Subcutaneous adipose tissue (tissue), 4 donors: ENCODE measurements around the gene VENTX. TPM values are rescaled to one million over a fixed set of nuclear protein-coding genes. Genes with fewer than 3 reads are reported as not detected.

Experiments used
- CTCF ChIP-seq: fragments of 450-650 bp; IDR thresholded peaks from one replicate; pipeline ENCODE4 v1.5.1; 2016; ENCODE audit warnings: low read depth, mild to moderate bottlenecking, control low read depth, antibody characterized with exemption, moderate library complexity
- total RNA-seq, 4 donors: library from RNA; depleted of rRNA; stranded (reverse); fragments of >200 nt; gene quantifications; one replicate each; pipeline ENCODE4 v1.1.0, GENCODE V29; 2016

VENTX gene
- total RNA-seq, 4 donors from 2014 or later, result 1.3 to 3.6 (median 2.9) TPM

- TF ChIP-seq CTCF, result no peak
Observed at GRCh38 chr10:133195096-133195495, 42.6 kb upstream of the VENTX start.

- TF ChIP-seq CTCF, result no peak
Observed at GRCh38 chr10:133195611-133196010, 42.0 kb upstream of the VENTX start.

- no peak for TF ChIP-seq CTCF
Observed at GRCh38 chr10:133196221-133196915, 41.3 kb upstream of the VENTX start.

GRCh38 chr10:133196936-133197758, 40.5 kb upstream of the VENTX start:
- no peak for TF ChIP-seq CTCF

GRCh38 chr10:133197786-133198185, 39.9 kb upstream of the VENTX start:
- TF ChIP-seq CTCF, result no peak

- no peak for TF ChIP-seq CTCF
Observed at GRCh38 chr10:133198206-133198605, 39.4 kb upstream of the VENTX start.

- TF ChIP-seq CTCF, result no peak
Observed at GRCh38 chr10:133198621-133199487, 38.8 kb upstream of the VENTX start.
